ELR (cell line): Measurements from ENCODE around the gene ADISSP.
A peak's percentile ranks its signal among the peaks of the same experiment; 100 is the strongest.
"Not testable (repeated sequence)": the region's sequence is repeated elsewhere in the genome, so short reads cannot be mapped to it uniquely, and the experiment has no call there.

Experiments used
- DNase-seq: peaks from one replicate; pipeline ENCODE4 v3.0.0-alpha.2; 2015; ENCODE audit warnings: low read depth

Gene ADISSP

DNA sequence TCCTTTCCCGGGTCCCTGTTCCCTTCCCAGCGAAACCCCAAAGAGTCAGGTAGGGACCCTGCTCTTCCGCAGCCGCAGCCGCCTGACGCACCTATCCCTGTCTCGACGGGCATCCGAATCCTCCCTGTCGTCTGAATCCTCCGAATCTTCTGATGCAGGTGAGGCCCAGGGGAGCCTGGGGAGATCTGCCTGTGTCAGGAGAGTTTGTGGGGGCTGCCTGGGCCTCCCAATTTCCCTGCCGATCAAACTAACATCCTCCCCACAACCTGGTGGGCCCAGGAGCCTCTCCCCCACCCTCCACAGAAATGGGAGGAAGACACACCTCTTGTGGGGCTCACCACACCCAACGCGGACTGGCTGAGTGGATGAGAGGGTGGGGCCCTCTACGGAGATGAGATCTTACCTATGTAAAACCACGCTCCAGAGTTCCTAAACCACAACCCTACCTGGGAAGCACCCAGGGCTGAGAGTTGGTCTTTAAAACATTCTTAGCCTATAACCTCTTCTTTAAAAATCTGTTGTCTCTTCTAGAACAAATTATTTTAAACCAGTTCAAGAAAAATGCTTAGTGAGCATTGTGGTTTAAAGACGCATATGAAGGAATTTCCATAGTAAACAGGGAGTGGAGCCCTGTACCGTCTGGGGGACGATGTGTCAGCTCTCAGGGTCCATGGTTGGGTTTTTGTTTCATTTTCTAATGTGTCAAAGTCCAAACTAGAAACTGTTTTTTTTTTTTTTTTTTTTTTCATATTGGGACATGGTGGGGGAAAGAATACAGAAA lies 30.2 kb upstream of the ADISSP start:
- peak; percentile 72 for DNase-seq

DNA sequence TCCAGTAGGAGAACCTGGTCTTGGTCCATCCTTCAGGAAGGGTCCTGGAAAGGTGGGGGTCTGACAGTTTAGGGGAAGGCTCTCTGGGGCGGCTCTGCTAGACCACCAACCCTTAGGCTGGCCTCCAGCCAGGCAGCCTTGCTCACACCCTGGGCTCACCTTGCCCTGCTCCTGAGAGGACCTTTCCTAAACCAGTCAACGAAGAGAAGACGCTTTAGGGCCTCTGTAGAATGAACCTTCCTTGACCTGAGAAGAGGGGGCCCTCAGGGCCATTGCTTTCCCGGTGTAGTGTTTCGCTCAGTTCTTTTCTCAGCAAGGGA lies 29.6 kb upstream of the ADISSP start:
- DNase-seq = no peak

DNA sequence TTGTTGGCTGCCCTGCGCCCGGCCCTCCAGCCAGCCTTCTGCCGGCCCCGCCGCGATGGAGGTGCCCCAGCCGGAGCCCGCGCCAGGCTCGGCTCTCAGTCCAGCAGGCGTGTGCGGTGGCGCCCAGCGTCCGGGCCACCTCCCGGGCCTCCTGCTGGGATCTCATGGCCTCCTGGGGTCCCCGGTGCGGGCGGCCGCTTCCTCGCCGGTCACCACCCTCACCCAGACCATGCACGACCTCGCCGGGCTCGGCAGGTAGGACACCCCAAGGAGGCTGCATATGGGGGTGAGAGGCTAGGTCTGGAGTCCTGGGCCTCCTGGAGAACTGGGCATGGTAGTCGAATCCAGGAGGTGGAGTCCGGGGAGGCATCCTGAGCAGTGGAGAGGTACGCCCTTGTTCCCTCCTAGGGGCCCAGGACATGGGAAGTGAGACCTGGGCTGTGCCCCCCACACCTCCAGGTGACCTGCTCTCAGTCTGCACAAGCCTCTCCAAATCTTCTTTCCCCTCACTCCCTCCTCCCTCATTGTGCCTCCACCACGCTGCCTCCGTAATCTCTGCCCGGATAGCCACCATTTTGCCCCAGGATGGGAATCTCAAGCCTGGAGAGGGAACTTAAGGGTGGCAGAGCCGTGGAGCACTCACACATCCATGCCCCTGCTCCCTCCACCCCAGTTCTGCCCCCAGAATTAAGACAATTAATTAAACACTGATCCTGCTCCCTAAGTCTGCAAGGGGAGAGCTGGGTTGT lies 29.1 kb upstream of the ADISSP start:
- peak; percentile 33 for DNase-seq

DNA sequence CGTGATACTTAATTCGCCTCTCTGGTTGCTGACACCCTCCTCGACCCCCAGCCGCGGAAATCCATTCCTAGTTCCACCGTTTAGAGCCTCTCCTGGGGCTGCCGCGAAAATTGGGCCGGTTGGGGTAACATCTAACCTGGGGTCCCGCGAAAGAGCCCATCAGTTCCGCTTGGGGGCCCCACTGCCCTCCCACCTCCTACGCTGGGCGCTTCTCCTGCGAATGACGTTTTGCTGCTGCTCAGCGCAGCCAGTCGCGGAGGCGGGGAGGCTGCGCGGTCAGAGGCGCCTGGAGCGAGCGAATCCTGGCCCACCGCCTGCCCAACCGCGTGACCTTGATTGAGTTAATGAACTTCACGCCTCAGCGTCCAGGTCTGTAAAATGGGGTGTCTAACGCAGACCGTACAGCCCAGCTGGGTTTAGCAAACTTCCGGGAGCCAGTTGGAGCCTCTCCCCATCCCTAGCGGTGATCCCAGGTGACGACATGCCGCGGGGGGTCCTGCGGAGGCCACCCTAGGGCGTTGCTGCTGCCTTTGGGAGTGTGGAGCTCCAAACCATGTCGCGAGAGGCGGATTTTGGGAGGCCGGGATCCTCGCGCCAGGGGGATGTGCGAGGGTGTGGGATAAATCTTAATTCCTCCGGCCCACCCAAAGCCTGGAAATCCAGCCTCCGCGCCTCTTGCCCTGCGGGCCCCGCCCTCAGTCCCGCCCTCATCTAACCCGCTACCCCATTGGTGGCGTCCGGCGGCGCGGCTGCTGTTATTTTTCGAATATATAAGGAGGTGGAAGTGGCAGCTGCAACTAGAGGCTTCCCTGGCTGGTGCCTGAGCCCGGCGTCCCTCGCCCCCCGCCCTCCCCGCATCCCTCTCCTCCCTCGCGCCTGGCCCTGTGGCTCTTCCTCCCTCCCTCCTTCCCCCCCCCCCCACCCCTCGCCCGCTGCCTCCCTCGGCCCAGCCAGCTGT lies 28.2 kb upstream of the ADISSP start, which contains the start of gene CDC25B:
Gene CDC25B (plus strand): TSS at position 800 of the 958 bp plus-strand sequence. CDS start 222 bp downstream, outside the sequence.
- peak; percentile 94 for DNase-seq

DNA sequence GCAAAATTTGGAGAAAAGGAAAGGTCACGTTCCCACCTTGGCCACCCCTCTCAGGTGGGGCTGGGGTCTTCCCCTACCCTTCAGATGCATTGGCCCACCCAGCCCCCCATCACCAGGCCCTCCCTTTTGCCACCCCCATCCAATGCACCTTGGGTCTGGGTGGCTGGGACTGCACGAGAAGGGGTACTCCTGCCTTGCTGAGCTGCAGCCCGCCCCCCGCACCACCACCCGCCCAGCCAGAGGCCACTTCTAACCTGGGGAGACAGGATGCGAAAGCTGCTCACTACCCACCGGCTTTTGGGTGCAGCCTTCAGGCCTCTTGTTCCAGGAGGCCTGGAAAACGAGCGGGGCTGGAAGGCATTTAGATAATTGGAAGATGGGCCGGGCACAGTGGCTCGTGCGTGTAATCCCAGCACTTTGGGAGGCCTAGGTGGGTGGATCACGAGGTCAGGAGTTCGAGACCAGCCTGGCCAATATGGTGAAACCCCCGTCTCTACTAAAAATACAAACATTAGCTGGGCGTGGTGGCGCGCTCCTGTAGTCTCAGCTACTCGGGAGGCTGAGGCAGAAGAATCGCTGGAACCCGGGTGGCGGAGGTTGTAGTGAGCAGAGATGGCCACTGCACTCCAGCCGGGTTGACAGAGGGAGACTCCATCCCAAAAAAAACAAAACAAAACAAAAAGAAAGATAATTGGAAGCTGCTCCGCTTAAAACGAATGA lies 27.3 kb upstream of the ADISSP start:
- no peak for DNase-seq

DNA sequence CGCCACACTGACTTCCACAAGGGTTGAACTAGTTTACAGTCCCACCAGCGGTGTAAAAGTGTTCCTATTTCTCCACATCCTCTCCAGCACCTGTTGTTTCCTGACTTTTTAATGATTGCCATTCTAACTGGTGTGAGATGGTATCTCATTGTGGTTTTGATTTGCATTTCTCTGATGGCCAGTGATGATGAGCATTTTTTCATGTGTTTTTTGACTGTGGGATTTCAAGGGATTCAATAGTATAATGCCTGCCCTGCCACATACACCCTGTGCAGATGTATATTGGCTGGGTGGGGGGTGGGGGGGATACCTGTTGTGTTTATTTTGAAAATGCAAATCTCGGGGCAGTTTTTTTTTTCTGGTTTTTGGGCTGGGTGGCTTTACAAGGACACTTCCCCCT lies 26.6 kb upstream of the ADISSP start:
- not testable (repeated sequence) for DNase-seq

DNA sequence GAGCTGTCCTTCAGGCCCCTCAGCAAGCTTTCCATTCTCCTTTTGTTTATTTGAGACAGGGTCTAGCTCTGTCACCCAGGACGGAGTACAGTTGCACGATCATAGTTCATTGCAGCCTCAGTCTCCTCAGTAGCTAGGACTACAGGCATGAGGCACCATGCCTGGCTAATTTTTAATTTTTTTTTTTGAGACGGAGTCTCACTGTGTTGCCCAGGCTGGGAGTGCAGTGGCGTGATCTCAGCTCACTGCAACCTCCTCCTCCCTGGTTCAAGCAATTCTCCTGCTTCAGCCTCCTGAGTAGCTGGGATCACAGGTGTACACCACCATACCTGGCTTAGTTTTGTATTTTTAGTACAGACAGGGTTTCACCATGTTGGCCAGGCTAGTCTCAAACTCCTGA lies 21.6 kb upstream of the ADISSP start:
- not testable (repeated sequence) for DNase-seq

DNA sequence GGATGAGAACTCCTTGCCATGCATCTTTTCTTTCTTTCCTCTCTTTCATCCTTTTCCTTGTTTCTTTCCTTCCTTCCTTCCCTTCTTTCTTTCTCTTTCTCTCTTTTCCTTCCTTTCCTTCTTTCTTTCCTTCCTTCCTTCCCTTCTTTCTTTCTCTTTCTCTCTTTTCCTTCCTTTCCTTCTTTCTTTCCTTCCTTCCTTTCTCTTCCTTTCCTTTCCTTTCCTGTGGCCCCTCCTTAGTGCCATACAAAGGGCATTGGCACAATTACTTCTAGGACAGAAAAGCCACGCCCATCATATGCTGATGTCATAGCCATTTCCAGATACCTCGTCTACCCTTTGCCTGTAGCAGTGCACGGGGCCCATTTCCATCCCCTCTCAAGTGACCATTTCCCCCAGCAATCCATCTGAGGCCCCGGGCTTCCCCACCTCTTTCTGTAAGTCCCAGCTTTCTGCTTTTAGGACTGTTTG lies 21.2 kb upstream of the ADISSP start:
- peak; percentile 46 for DNase-seq

DNA sequence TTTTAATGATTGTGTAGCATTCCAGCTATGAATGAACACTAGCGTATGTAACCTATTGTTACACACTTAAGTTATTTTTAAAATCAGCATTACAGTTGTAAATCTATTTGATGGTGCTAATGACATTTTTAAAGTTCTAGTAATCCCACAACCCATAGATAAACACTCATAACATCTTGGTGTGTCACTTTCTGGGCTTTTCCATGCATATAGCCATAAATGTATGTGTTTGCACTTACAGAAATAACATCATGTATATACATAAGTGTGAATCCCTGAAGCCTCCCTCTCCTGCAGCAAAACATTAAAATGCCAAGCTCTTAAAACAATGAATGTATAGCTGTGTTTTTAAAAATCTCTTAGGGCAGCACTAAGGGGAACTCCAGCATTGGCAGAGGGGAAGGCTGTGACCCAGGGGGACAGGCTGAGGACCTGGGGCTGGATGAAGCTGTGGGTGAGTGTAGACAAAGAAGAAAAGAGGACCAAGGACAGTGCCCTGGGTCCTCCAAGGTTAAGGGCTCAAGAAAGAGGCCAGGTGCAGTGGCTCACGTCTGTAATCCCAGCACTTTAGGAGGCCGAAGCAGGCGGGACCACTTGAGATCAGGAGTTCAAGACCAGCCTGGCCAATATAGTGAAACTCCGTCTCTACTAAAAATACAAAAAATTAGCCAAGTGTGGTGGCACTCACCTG lies 19.9 kb upstream of the ADISSP start:
- peak; percentile 20 for DNase-seq

DNA sequence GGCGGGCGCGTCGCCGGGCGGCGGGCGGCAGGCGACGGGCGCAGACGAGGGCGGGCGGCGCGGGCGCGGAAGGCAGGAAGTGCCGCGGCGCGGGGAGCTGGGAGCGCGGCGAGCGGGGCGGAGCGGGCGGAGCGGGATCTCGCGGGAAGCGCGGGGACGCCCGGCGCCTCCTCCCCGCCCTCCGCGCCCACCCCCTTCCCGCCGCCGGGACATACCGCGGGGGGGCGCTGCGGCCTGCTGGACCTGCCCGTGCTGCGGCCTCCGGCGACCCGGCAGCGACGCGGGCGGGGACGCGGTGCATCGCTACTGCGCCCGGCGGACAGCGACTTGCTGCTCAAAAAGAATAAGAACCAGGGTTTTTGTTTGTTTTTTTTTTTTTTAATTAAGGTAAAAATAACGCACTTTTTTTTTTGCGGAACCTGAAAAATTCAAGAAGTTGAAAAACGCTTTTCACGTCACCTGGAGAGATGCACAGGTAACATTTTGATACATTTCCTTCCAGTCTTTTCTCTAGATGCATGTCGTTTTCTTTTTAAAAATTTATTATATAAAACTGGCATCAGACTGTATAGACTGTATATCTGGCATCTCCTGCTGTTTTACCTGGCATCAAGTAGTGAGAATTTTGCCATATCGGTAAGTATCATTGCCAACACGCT lies 19.2 kb upstream of the ADISSP start, which contains the start of gene CENPB:
Gene CENPB (minus strand): TSS at position 76 of the 659 bp plus-strand sequence. CDS start 257 bp downstream, outside the sequence.
- DNase-seq = peak; percentile 88

DNA sequence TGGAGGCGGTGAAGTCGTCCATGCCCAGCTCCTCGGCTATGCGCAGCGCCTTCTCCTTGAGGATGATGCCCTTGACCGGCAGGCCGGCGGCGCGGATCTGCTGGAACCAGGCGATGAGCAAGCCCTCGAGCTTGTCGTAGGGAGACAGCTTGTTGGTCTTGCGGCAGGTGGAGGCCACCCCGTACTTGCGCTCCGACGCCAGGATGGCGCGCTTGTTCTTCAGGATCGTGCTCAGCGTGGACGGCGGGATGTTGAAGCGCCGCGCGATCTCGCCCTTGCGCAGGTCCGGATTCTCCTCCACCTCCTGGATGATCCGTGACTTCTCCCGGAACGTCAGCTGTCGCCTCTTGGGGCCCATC lies 18.6 kb upstream of the ADISSP start:
- peak; percentile 72 for DNase-seq

DNA sequence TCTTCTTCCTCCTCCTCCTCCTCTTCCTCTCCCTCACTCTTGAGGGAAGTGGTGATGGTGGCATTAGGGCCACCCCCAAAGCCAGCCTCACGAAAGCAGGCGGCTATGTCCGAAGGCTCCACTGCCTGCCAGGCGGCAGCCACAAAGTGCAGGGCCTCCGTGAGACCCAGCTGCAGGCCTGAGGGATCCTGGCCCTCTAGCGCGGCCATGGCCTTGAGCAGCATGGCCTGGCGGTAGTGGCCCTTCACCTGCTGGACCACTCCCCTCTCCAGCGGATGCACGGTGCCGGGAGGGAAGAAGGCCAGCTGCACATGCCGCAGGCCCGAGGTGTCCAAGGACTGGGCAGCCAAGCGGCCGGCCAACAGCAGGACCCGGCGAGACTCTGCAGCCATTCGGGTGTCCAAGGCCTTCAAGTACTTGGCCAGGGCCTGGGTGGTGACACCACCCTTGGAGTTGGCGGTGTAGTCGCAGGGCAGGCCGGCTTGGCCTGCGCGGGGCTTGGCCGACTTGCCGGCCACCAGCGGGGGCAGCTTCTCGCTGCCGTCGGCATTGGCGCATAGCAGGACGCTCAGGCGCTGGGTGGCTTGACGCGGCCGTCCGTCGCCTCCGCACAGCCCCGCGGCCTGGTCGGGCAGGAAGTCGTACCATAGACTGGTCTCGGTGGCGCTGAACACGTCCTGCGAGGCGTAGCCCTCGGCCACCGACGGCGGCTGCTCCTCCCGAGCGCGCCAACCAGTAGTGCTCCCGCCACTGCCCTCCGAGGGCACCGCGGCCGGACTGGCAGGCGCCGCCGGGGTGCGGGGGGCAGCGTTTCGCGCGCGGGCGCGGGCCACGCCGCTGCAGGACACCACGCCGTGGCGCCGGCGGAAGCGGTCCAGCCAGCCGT lies 17.9 kb upstream of the ADISSP start:
- peak; percentile 50 for DNase-seq

DNA sequence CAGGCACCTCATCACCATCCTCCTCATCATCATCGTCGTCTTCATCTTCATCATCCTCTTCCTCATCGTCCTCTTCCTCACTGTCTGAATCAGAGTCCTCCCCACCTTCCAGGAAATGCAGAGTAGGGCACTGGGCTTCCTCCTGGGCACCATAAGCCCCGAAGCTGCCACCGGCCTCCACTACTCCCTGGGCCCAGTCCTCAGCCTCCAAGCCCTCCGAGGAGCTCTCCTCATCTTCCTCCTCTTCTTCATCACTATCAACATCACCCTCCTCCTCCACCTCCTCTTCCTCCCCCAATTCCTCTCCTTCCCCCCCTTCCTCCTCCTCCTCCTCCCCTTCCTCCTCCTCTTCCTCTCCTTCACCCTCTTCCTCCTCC lies 17.3 kb upstream of the ADISSP start:
- no peak for DNase-seq

DNA sequence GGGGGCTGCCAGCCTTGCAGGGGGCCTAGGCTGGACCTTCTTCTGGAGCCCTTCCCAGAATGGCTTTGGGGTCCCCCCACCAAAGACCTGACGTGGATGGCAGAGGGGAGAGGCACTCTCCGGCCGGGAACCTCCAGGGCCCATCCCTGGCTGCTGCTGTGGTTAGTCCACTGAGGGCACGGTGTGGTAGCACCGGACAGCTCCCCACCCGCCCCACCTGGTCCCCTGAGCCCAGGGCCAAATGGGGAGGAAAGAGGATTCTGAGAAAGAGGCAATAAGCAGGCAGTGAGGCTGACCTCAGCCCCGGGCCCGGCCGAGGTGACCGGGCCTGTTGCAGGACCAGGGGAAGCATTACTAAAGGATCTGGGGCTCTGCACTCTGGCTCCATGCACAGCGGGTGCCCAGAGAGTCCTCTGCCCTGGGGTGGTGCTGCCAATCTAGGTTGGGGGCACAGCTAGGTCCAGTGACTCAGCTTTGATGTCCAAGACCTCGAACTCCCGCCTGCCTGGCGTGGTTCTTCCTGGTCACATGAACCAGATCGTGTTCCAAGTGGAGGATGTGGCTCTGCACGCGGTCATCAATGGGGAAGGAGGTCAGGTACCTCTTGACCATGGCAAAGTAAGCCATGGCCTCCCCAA lies 16.8 kb upstream of the ADISSP start:
- DNase-seq = peak; percentile 42

DNA sequence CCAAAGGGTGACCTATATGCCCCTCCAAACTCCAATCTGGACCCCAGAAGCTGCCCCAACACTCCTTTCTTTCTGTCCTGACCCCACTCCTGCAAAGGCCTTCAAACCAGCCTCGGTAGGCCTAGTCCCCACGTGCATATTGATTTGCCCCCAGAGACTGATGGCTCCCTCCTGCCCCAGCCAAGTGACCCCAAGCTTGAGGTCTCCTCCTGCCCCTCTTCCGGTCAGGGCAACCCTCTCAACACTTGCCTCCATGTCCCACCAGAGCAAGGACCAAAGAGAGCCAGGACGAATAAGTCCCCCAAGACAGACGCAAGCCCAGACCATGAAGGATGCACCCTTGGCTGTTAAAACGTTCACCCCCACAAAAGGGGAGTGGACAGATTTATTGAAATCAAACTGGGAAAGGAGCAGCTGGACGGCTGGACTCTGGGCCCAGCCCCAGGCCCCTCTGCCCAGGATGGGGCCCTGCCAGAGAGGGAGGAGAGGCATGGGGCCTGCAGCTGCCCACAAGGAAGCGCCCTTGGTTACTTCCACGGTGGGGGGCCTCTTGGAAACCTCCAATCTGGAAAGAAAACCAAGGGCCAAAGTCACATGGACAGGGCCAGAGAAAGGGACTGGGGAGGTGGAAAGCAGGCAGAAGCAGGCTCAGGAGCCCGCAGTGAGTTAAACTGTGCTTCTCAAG lies 16.1 kb upstream of the ADISSP start:
- DNase-seq = no peak

DNA sequence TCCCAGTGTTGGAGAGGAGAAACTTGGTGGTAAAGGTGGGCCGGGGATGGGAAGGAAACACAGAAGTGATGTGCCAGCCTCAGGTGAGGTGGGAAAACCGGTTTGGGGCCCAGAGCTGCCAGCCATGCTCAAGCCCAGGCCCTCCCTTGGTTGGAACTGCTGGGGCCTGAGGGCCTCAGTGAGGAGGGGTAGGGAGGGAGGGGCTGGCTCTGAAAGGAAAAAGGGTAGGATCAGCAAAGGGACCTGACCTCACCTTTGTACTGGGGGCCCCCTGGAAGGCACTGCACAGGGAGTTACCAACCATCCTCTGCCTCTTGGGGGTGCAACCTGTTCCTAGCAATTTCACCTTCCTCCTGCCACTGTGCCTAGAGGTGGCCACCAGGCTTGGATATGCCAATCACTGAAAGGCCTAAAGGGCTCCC lies 15.5 kb upstream of the ADISSP start:
- no peak for DNase-seq

DNA sequence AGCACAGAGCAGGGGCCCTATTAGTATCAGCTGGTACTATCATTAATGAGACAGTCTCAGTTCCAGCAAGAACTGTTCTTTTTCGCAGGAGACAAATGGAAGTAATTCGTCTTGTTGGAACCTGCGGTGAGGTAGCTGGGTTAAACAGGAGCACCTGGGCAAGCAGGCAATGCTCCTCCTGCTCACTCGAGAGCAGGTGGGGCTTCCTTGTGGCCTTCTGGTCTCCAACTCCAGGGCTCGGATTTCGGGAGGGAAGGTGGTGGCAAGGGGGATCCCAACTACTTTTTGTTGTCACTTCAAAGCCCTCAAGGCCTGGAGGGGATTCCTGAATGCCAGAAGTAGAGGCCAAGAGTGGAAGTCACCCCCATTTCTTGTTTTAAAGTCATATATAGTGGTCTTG lies 15.0 kb upstream of the ADISSP start:
- no peak for DNase-seq
